Peyer's patch (tissue), 4 donors: ENCODE measurements around the gene MICAL3.

Experiments used
- CTCF ChIP-seq, 6 experiments: fragments of 450-650 bp in 4 of 6; fragments of 200-600 bp in 2 of 6; sonication (generic) in 1 of 6; IDR thresholded peaks; one replicate each; pipeline ENCODE4 v1.5.1; 2017 to 2019; ENCODE audit warnings: antibody characterized with exemption in 6 of 6, mild to moderate bottlenecking in 3 of 6, moderate library complexity in 1 of 6
- POLR2A ChIP-seq, 2 donors: fragments of 450-650 bp; IDR thresholded peaks; one replicate each; pipeline ENCODE4 v1.5.1; 2017; ENCODE audit warnings: antibody characterized with exemption in 2 of 2, mild to moderate bottlenecking in 2 of 2, moderate library complexity in 2 of 2

GRCh38 chr22:17925431-17925841 is 98.9 kb downstream of the MICAL3 start:
- TF ChIP-seq CTCF (IDR thresholded peaks at IDR 0.05) (no peak), POLR2A (IDR thresholded peaks at IDR 0.05) (no peak)
